ENCODE measurements around the gene KIF13A. TPM values are rescaled to one million over a fixed set of nuclear protein-coding genes. Genes with fewer than 3 reads are reported as not detected.

Gene KIF13A
- total and polyA plus RNA-seq, 2 experiments from 2014 or later = 8.4 to 28.2 TPM

DNA sequence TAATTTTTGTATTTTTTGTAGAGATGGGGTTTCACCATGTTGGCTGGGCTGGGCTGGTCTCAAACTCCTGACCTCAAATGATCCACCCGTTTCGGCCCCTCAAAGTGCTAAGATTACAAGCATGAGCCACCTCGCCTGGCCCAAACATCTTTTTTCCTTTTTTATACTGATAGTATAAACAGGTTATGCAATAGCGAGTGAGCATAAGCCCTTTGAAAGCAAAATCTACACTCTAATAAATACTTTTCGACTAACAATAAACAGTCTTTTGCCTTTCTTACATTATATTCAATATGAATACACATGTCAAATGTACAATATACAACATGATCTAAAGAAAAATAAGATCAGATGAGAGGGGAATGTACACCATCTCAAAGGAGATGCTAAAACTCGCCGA lies 38.7 kb downstream of the KIF13A start:
- Histone ChIP-seq H3K4me3 (no peak overlapping the region), H3K27me3 (ENCODE audit: insufficient read depth) (no peaks in the 10 kb centered on the region), H3K27ac (ENCODE audit: low read depth) (no peak overlapping the region), H3K79me2 (replicated peaks; ENCODE audit: insufficient read depth) (peaks cover 85% of the 10 kb centered on the region), H2AFZ (no peak overlapping the region), H3K36me3 (ENCODE audit: insufficient read depth) (no peaks in the 10 kb centered on the region), H3F3A (replicated peaks; ENCODE audit: low read depth) (no peaks in the 10 kb centered on the region), H3K9me2 (ENCODE audit: insufficient read depth) (no peaks in the 10 kb centered on the region), H4K20me1 (replicated peaks; ENCODE audit: insufficient read depth) (no peaks in the 10 kb centered on the region), H3K4me2 (no peak overlapping the region), H3K4me1 (ENCODE audit: insufficient read depth) (peaks cover 12% of the 10 kb centered on the region)
- TF ChIP-seq, protein P1, sequence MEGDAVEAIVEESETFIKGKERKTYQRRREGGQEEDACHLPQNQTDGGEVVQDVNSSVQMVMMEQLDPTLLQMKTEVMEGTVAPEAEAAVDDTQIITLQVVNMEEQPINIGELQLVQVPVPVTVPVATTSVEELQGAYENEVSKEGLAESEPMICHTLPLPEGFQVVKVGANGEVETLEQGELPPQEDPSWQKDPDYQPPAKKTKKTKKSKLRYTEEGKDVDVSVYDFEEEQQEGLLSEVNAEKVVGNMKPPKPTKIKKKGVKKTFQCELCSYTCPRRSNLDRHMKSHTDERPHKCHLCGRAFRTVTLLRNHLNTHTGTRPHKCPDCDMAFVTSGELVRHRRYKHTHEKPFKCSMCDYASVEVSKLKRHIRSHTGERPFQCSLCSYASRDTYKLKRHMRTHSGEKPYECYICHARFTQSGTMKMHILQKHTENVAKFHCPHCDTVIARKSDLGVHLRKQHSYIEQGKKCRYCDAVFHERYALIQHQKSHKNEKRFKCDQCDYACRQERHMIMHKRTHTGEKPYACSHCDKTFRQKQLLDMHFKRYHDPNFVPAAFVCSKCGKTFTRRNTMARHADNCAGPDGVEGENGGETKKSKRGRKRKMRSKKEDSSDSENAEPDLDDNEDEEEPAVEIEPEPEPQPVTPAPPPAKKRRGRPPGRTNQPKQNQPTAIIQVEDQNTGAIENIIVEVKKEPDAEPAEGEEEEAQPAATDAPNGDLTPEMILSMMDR (conservative IDR thresholded peaks at IDR 0.05; ENCODE audit: low read depth in 2 of 2) = no peak
- TF ChIP-seq NANOG (IDR thresholded peaks at IDR 0.05; ENCODE audit: borderline replicate concordance) = no peak
- TF ChIP-seq, protein P2, sequence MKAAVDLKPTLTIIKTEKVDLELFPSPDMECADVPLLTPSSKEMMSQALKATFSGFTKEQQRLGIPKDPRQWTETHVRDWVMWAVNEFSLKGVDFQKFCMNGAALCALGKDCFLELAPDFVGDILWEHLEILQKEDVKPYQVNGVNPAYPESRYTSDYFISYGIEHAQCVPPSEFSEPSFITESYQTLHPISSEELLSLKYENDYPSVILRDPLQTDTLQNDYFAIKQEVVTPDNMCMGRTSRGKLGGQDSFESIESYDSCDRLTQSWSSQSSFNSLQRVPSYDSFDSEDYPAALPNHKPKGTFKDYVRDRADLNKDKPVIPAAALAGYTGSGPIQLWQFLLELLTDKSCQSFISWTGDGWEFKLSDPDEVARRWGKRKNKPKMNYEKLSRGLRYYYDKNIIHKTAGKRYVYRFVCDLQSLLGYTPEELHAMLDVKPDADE (IDR thresholded peaks at IDR 0.05) = no peak
- no peak for TF ChIP-seq EZH2phosphoT487 (IDR thresholded peaks at IDR 0.05; ENCODE audit: unreplicated experiment)
- no peak for TF ChIP-seq ZNF331 (CRISPR knock-in tag; IDR thresholded peaks at IDR 0.05; ENCODE audit: low read depth)
- TF ChIP-seq ZNF114 (CRISPR knock-in tag; IDR thresholded peaks at IDR 0.05) = no peak
- no peak for TF ChIP-seq EZH2 (IDR thresholded peaks at IDR 0.05; ENCODE audit: low read depth, unreplicated experiment)
- TF ChIP-seq, protein P3, sequence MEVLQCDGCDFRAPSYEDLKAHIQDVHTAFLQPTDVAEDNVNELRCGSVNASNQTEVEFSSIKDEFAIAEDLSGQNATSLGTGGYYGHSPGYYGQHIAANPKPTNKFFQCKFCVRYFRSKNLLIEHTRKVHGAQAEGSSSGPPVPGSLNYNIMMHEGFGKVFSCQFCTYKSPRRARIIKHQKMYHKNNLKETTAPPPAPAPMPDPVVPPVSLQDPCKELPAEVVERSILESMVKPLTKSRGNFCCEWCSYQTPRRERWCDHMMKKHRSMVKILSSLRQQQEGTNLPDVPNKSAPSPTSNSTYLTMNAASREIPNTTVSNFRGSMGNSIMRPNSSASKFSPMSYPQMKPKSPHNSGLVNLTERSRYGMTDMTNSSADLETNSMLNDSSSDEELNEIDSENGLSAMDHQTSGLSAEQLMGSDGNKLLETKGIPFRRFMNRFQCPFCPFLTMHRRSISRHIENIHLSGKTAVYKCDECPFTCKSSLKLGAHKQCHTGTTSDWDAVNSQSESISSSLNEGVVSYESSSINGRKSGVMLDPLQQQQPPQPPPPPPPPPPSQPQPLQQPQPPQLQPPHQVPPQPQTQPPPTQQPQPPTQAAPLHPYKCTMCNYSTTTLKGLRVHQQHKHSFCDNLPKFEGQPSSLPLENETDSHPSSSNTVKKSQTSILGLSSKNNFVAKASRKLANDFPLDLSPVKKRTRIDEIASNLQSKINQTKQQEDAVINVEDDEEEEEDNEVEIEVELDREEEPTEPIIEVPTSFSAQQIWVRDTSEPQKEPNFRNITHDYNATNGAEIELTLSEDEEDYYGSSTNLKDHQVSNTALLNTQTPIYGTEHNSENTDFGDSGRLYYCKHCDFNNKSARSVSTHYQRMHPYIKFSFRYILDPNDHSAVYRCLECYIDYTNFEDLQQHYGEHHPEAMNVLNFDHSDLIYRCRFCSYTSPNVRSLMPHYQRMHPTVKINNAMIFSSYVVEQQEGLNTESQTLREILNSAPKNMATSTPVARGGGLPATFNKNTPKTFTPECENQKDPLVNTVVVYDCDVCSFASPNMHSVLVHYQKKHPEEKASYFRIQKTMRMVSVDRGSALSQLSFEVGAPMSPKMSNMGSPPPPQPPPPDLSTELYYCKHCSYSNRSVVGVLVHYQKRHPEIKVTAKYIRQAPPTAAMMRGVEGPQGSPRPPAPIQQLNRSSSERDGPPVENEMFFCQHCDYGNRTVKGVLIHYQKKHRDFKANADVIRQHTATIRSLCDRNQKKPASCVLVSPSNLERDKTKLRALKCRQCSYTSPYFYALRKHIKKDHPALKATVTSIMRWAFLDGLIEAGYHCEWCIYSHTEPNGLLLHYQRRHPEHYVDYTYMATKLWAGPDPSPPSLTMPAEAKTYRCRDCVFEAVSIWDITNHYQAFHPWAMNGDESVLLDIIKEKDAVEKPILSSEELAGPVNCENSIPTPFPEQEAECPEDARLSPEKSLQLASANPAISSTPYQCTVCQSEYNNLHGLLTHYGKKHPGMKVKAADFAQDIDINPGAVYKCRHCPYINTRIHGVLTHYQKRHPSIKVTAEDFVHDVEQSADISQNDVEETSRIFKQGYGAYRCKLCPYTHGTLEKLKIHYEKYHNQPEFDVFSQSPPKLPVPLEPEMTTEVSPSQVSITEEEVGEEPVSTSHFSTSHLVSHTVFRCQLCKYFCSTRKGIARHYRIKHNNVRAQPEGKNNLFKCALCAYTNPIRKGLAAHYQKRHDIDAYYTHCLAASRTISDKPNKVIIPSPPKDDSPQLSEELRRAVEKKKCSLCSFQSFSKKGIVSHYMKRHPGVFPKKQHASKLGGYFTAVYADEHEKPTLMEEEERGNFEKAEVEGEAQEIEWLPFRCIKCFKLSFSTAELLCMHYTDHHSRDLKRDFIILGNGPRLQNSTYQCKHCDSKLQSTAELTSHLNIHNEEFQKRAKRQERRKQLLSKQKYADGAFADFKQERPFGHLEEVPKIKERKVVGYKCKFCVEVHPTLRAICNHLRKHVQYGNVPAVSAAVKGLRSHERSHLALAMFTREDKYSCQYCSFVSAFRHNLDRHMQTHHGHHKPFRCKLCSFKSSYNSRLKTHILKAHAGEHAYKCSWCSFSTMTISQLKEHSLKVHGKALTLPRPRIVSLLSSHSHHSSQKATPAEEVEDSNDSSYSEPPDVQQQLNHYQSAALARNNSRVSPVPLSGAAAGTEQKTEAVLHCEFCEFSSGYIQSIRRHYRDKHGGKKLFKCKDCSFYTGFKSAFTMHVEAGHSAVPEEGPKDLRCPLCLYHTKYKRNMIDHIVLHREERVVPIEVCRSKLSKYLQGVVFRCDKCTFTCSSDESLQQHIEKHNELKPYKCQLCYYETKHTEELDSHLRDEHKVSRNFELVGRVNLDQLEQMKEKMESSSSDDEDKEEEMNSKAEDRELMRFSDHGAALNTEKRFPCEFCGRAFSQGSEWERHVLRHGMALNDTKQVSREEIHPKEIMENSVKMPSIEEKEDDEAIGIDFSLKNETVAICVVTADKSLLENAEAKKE (CRISPR knock-in tag; IDR thresholded peaks at IDR 0.05) = no peak
- TF ChIP-seq POLR2AphosphoS5 (IDR thresholded peaks at IDR 0.05; ENCODE audit: low read depth) = no peak
- TF ChIP-seq, protein P4, sequence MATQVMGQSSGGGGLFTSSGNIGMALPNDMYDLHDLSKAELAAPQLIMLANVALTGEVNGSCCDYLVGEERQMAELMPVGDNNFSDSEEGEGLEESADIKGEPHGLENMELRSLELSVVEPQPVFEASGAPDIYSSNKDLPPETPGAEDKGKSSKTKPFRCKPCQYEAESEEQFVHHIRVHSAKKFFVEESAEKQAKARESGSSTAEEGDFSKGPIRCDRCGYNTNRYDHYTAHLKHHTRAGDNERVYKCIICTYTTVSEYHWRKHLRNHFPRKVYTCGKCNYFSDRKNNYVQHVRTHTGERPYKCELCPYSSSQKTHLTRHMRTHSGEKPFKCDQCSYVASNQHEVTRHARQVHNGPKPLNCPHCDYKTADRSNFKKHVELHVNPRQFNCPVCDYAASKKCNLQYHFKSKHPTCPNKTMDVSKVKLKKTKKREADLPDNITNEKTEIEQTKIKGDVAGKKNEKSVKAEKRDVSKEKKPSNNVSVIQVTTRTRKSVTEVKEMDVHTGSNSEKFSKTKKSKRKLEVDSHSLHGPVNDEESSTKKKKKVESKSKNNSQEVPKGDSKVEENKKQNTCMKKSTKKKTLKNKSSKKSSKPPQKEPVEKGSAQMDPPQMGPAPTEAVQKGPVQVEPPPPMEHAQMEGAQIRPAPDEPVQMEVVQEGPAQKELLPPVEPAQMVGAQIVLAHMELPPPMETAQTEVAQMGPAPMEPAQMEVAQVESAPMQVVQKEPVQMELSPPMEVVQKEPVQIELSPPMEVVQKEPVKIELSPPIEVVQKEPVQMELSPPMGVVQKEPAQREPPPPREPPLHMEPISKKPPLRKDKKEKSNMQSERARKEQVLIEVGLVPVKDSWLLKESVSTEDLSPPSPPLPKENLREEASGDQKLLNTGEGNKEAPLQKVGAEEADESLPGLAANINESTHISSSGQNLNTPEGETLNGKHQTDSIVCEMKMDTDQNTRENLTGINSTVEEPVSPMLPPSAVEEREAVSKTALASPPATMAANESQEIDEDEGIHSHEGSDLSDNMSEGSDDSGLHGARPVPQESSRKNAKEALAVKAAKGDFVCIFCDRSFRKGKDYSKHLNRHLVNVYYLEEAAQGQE (IDR thresholded peaks at IDR 0.05; ENCODE audit: unreplicated experiment) = no peak
- TF ChIP-seq CREB1 (CRISPR knock-in tag; IDR thresholded peaks at IDR 0.05; ENCODE audit: low read depth) = no peak
- no peak overlapping the region for H3K4me3 Mint-ChIP-seq
- no peak for DNase-seq (ENCODE audit: low spot score)
- no peak for ATAC-seq
- no peaks in the 10 kb centered on the region; the same call in 2 of the 3 replicates for H3K9me3 Mint-ChIP-seq
- peaks cover 18% of the 10 kb centered on the region; the same call in 2 of the 3 replicates for H3K4me1 Mint-ChIP-seq
- no peak overlapping the region; the same call in 1 of the 2 replicates for H3K27ac Mint-ChIP-seq
- no peaks in the 10 kb centered on the region for H3K27me3 Mint-ChIP-seq (ENCODE audit: insufficient read depth, low read depth, poor library complexity)
- H3K36me3 Mint-ChIP-seq (ENCODE audit: low read depth) = peaks cover 2% of the 10 kb centered on the region; the same call in 2 of the 3 replicates

Data from GM23338 (cell line).